Astrocyte of the cerebellum (primary cell): Measurements from ENCODE around the gene JARID2.

Experiments
- DNase-seq: peaks from one replicate; pipeline ENCODE4 v3.0.0-alpha.2; 2011; ENCODE audit warnings: low read depth
- H3K4me3 ChIP-seq: 2 replicates; pipeline ENCODE4 v1.5.1; 2011; ENCODE audit warnings: mild to moderate bottlenecking, low read depth, low read length, moderate library complexity
- CTCF ChIP-seq: IDR thresholded peaks from 2 replicates; pipeline ENCODE4 v1.5.1; 2012; ENCODE audit warnings: low read length, low read depth, moderate library complexity, mild to moderate bottlenecking; ENCODE audit errors: missing control alignments
- in situ Hi-C: cut with HindIII; loops from 2 replicates; pipeline ENCODE4 v1.10.0; 2017; ENCODE audit warnings: low sequenced_read_pairs

JARID2 gene

GRCh38 chr6:15338476-15338875 is 92.6 kb downstream of the JARID2 start:
- DNase-seq = no peak
- no peak overlapping the region for H3K4me3 ChIP-seq
- no peak for TF ChIP-seq CTCF
- in situ Hi-C loops = no loop called here

- H3K4me3 ChIP-seq = no peak overlapping the region
- no peak for DNase-seq
- in situ Hi-C loops = no loop called here
- TF ChIP-seq CTCF = no peak
Observed at GRCh38 chr6:15339081-15339480, 93.2 kb downstream of the JARID2 start.

- DNase-seq = no peak
- no peak for TF ChIP-seq CTCF
- in situ Hi-C loops = no loop called here
- H3K4me3 ChIP-seq = no peak overlapping the region
Observed at GRCh38 chr6:15340105-15340601, 94.3 kb downstream of the JARID2 start.

- no peak for DNase-seq
- in situ Hi-C loops = no loop called here
- TF ChIP-seq CTCF = no peak
- H3K4me3 ChIP-seq = no peak overlapping the region
Observed at GRCh38 chr6:15340775-15341174, 94.9 kb downstream of the JARID2 start.

- H3K4me3 ChIP-seq = no peak overlapping the region
- DNase-seq = no peak
- TF ChIP-seq CTCF = no peak
- in situ Hi-C loops = no loop called here
Observed at GRCh38 chr6:15341311-15342001, 95.6 kb downstream of the JARID2 start.

- no peak for DNase-seq
- H3K4me3 ChIP-seq = no peak overlapping the region
- no peak for TF ChIP-seq CTCF
- in situ Hi-C loops = no loop called here
Observed at GRCh38 chr6:15342114-15342513, 96.2 kb downstream of the JARID2 start.
